Inflammatory macrophage treated with lipopolysaccharide for 1 hour (primary cell): ENCODE data around the gene SH3PXD2B.
A peak's percentile ranks its signal among the peaks of the same experiment; 100 is the strongest.

ENCODE experiments used
- DNase-seq, 2 donors: peaks; one replicate each; pipeline ENCODE4 v3.0.0-alpha.2; 2020 to 2022

Gene SH3PXD2B

DNA sequence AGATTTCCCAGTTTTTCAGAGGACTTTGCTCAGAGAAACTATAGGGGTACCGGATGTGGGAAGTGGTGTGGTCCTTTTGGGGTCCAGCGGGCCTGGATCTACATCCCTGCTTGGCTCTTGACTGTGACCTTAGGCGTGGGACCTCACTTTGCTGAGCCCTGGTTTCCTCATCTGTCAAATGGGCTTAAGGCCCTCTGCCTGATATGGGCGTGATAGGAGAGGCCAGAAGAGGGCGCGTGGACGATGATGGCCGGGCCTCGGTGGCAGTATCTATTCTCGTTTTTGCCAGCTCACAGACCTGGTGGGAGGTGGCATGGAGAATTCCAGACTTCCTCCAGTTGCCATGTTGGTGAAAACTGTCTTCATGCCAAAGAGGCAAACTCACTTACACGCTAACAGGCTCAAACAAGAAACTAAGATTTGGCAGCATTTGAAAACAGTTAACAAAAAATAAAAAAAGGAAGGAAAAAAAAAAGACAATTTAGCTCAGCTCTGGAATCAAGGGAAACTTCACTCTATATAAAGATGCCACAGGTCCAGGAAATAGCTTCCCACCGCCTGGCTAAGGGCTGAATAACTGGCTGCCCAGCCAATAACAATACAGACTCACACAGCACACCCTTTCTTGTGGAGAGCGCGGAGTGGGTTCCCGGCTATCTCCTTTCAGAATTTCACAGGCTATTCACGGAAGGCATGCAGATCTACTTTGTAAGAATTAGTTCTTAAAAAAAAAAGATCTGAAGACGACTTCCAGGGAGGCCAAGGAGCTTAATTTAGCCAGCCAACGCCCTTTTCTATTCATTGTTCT is 1.7 kb downstream of the SH3PXD2B start:
- no peak for DNase-seq

DNA sequence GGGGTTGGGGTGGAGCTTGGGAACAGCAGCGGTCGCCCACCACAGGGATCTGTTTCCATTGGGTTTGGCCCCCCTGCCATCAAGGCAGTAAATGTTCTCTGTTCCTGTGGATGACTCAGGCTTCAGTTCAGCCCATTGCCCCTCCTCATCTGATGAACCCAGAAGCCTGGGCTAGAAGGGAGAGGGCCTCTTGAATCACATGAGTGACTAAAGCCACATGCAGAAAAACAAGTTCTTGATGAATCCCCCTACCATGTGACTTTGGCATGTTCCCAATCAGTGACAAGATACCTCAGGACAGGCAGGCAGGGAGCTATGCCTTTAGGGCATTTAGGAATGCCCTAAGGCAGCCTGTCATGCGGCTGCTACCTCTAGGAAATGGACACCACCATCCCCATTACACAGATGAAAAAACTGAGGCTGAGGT is 2.5 kb downstream of the SH3PXD2B start:
- no peak for DNase-seq

DNA sequence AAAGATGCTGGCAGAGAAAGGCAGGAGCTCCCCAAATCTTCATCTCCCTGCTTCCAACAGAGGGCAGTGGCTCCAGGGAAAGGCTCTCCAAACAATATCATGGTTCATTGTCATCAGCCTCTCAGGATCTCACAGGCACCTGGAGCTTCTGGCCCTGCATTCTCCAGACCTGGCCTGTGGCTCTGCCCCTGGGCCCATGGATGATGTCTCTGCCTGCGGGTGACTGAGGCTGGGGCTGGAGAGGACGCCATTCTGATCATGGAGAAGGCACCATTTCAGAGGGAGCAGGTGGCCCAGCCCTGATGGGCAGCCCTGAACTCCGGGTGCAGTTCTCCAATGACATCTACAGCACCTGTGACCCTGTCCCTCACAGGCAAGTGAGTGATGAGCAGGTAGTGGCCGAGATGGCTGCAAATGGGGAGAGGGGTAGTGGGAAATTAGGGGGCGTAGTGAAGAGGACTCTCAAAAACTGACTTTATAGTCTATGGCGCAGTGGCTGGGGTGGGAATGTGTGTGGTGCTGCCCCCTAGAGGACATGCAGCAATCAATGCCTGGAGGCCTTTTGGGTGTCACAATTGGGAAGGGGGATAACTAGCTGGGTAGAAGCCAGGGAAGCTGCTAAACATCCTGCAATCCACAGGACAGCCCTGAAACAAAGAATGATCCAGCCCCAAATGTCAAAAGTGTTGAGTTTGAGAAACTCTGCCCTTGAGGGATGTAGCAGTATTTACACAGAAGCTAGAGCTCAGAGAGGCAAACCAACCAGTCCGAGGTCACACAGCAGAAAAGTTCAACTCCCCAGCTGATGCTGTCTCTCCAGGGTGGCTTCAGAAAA is 3.2 kb downstream of the SH3PXD2B start:
- DNase-seq: peak in 1 of 2 donors; percentile 66

DNA sequence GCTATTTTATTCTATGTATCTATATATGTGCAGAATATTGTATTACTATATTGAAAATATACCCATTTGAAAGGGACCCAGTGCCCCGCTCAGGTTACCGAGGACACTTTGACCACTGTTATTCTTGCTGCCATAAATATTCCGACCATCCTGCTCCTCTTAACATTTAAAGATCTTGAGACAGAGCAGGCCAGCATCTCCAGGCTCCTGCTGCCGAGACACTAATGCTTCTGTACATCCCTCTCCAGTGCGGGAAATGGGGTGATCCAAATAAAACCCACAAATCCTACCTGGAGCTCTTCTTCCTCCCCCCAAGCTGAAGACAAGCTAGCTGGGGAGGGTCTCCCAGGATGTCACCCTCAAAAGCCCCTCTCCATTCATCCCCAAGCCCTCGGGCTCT is 3.9 kb downstream of the SH3PXD2B start:
- no peak for DNase-seq

DNA sequence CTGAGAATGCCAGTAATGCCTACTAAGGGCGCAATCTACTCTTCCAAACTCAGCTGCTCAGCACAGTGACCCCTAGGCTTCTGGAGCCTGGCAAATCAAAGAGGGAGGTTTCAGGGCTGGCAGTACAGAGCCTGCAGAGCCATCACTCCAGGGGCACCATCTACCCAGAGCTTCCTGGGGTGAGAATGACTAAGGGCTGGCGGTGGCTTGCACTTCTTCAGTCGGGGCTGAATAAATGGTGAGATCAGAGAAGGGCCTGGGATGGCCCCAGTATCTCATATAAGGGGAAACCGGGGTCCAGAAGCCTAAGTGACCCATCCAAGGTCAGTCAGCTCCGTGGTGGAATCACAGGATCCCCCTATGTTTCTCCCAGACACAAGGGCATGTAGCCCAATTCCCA is 5.3 kb downstream of the SH3PXD2B start:
- no peak for DNase-seq

DNA sequence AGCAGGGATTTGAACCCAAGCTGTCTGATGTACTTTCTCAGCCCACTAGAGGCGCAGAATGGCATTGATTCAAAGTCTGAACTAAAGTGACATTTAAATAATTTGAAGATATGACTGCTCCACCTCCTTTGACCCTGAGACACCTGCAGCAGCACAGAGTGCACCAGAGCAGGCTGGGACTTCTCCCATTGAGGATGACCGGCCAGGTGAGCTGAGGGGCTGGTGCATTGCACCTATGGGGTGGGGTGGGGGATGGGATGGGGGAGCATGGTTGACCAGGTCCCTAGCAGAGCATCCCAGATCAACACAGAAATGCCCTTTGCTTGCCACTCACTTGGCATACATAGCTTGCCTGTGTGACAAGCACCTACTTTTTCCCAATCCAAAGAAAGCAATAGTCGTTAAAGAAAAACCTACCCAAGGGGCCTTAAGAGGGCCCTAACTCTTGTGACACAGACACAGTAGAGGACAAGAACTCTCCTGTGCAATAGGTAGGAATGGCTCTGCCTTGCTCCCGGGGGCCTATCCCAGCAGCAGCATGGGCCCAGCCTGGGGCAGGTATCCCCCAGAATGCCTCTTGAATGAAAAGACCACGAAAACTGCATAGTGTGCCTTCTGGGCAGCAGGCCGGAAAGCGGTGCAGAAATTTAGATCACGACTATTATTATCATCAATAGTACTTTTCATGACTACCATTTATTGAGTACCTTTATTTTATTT is 6.5 kb downstream of the SH3PXD2B start:
- no peak for DNase-seq

DNA sequence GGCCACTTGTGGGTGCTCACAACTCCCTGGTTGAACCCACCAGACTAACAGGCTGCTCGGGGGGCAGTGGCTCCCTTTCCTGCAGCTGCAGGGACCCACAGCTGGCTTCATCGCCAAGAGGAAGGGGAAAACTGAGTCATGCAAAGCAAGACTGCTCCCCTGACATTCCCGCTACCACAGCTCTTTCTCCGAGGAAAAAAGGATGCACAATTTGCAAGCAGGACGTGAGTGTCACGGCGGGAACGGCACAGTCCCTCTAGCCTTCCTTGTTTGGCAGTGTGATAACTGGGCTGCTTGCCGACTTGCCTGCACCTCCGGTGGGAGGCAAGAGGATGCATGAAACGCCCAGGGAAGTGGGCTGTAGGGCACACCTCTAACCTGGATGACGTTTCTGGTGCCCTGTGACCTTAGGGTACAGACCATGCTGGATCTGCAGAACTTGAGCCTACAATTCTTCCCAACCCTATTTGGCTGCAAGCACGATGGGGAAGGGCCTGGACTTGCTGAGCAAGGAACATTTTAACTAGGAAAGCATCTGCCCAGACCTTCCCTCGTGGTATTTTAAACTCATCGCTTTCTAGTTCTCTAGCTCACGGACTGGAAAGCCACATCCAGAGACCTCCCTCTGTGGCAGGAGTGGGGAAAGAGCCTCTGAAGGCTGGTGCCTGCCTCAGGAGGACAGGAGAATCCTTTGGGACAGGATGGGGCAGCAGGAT is 7.8 kb downstream of the SH3PXD2B start:
- no peak for DNase-seq

DNA sequence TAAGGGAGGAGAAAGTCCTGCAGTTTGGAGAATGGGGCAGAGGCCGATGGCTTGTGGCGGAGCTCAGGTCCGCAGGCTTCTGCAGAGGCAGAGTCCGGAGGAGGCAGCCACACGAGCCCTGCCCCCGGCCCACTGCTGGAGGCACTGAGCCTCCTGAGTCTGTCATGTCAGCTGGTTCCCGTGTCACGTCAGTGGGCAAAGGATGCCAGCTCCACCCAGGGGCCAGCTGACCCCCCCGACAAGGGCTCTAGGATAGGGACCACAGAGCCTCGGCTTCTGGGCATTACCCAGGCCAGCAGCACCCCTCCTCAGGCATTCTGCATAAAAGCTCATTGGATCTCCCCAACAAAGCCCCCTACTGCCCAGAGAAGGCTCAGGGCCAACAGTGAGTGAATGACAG is 8.5 kb downstream of the SH3PXD2B start:
- no peak for DNase-seq

DNA sequence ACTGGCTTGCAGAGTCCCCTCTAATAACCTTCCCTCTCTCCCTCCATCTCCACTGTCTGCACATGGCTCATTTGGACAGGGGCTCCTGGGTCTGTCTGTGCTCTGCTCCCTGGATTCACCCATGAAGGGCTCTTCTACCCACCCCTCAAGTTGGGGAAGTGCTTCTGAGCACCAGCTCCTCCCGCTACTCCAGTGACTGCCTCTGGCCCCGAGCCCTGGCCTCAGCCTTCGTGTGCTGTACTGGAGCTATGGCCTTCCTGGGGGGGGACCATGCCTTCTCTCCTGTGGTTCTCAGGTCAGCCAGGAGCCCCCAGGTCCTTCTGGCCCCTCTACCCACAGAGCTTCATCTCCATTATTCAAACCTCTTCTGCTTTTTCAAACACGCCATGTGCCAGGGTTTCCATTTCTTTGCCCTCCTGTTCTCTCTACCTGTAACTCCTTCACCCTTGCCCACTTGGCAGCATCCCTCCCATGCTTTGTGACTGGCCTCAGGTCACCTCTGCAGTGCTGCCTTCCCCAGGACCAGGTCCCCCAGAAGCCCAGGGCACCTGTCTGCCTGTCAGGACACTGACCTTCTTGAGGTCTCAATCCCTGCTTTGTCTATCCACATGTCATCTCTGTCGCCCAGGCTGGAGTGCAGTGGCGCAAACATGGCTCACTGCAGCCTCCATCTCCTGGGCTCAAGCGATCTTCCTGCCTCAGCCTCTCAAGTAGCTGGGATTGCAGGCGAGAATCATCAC is 9.5 kb downstream of the SH3PXD2B start:
- no peak for DNase-seq

DNA sequence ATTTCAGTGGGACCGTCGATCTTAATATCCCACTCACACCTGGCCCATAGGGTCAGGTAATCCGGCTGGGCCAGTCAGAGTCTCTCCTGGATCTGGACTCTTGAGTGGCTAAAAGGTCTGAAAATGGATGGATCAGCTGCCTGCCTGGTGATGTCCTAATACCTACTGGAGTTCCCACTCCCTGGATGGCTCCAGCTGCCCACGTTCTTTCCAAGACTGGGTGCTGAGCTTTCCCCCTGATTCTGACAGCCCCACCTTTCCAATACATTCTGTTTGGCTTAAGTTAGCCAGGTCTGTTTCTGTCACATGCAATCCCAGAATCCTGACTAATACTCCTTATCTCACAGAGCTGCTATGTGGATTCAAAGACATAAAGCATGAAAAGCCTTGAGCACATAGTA is 10.2 kb downstream of the SH3PXD2B start:
- DNase-seq: no peak

DNA sequence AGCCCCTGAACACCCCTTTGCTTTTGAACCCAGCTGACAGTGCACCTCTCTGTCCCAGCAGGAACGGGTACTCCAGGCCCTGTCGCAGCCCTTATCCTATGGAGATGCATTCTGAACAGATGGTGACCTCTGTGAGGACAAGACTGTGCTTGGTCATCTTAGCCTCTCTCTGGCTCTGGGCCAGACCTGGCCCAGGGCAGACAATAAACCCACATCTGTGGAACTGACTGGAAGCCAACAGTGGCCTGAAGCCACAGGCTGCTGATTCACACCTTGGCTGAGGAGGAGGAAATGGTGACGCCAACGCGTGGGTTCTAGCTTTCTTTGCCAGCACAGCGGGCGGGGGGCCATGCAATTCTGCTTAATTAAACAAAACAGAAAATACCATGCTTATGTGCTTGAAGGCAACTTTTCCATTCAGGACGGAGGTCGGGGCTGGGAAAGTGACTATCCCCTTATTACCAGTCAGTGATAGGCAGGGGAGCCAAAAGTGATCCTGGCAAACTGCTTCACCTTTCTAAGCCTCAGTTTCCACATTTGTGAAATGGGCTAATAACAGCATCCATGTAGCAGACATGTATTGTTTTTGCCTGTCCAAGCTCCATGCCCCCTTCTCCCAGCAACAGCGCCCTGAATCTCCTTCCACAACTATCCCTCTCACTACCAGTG is 10.8 kb downstream of the SH3PXD2B start:
- DNase-seq: peak; percentile 57 to 73

DNA sequence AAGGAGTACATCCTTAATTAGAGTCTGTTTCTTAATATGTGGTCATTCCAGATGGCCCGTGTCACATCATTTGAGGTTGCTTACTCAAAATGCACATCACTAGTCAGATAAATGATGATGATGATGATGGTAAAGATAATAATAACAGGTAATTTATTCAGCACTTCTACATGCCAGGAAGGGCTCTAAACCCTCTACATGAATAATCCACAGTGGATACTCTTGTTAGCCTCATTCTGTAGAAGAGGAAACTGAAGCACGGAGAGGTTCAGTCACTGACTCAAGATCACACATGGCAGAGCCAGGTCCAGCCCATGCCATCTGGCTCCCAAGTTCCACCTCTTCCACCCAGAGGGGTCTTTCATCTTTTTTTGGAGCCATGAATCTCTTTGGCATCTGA is 11.7 kb downstream of the SH3PXD2B start:
- no peak for DNase-seq

DNA sequence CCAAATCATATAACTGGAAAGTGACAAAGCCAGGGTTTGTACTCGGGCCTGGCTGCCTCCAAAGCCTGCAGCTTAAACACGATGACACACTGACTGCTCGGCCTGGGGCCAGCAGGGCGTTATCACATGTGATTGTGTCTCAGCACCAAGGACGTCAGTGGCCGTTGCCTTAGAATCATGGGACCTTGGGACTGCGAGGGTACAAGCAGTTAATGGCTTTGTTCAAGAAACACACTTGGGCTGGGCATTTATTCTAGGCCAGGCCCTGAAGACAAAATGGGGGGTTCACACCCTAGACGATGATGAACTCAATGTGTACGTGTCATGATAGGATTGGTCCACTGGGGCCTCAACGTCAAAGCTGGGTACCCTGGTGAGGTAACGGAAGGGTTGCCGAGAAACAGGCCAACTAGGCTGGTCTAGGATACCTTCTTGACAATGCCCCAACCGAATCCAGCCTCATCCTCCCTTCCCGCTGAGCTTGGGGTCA is 13.0 kb downstream of the SH3PXD2B start:
- no peak for DNase-seq

DNA sequence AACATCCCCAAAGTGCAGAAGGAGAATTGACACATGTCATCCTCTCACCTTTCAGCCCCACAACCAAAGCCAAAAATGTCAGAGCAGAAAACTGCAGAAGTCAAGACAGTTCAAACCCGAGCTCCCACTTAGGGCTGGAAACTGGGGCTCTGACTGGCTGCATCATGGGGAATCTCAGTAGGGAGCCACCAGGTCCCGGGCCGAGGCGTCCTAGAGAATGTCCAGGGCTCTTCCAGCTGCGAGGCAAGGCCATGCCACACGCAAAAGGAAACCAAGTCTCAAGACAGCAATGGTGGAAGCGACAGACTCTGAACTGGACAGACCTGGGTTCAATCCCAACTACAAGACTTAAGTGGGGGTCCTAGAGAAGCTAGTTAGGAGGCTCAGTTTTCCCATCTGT is 13.8 kb downstream of the SH3PXD2B start:
- no peak for DNase-seq

DNA sequence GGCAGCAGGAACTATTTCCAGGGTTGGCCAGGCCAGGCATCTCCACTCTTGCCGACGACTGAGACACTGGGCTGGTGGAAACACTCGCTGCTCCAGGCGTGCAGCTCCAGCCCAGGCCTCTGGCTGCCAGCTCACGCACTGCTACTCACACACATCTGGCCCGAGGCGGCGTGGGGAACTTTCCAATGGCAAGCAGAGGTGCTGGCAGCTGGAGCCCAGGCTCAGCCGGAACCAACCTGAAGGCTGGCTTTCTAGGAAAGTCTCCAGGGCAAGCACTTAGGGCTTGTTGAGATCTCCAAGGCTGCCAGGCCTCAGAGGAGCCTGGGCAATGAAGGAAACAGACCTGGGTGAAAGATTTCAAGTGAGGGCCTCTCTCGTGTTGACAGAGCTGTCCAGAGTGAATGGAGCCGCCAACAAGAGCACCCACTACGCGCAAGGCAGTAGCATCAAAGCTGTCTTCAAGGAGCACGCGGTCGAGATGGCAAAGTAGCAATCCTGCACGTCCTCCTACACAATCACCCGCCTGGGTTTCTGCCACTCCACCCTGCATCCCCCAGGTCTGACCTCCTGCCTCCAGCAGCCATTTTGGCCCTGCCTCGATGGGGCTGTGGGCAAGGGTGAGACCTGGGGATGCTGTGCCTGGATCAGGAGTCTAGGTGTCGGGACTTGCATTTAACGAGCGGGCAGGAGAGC is 14.4 kb downstream of the SH3PXD2B start:
- DNase-seq: no peak

DNA sequence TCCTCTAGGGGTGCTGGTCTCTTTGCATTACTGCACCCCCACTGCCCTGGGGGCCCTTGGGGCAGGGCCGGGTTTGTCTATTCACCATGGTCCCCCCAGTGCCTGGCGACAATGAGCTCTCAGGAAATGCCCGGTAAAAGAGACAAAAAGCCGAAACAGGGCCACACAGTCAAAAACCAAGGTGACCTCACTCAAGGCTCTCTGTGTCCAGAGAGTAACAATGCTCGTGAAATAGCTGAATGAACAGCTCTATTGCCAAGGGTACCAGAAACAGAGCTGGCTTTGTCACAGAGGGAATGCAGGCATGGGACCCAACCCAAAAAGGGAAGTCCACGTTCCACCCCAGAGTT is 16.0 kb downstream of the SH3PXD2B start:
- DNase-seq: peak in 1 of 2 donors; percentile 64

DNA sequence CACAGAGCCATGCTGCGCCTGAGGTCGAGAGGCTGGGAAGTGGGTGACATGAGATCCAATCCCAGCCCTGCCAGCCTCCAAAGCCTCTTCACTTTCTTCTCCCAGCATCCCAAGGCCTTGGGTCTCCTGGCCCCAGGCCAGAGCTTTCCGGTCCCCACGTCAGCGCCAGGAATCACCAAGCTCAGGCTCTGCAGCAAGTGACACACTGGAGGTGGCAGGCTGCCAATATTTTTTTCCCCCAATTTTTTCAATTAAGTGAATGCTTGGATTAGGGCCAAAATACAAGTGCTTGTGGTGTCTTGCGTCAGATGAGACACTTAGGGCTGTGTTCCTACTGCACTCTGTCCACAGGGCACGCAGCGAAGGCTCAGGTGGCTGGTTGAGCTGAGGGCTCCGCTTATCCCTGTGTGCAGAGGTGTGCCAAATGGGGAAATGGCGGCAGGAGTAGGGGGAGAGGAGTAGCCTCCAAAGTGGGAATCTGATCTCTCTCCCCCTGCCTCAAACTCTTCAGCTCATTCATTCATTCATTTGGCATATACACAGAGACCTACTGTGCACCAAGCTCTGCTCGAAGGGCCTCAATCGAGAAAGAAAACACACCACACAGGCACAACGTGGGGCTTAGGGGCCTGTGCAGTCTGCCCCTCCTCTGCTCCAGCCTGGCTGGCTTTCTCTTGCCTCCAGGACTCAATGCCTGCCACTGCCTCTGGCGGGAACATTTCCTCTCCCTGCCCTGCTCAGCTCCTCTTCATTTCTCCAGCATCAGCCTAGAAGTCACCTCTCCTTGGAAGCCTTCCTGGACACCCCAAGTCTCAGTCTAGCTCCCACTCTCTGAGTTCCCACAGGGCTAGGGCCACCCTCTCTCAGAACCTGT is 16.6 kb downstream of the SH3PXD2B start:
- DNase-seq: no peak

DNA sequence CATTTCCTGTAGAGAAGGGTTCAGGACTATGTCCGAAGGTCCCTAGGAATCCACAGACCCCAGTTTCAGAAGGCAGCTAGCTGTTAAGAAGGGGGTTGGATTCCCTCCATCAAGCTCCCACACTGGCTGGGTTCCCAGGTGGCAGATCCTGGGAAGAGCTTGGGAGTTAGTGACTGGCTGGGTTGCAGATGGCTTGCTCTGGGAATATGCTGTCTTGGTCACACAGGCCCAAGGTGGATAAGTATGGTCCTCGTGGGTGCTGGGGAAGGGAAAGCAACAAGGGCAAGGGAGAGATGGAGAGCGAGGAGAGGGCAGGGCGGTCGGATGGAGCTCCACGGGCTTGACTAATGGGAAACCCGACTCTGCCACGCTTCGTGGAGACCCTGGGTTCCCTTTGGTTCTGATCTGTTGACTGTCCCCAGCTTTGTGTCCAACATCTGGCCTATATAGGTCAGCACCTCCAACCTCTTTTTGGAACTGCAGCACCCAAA is 17.4 kb downstream of the SH3PXD2B start:
- DNase-seq: no peak

DNA sequence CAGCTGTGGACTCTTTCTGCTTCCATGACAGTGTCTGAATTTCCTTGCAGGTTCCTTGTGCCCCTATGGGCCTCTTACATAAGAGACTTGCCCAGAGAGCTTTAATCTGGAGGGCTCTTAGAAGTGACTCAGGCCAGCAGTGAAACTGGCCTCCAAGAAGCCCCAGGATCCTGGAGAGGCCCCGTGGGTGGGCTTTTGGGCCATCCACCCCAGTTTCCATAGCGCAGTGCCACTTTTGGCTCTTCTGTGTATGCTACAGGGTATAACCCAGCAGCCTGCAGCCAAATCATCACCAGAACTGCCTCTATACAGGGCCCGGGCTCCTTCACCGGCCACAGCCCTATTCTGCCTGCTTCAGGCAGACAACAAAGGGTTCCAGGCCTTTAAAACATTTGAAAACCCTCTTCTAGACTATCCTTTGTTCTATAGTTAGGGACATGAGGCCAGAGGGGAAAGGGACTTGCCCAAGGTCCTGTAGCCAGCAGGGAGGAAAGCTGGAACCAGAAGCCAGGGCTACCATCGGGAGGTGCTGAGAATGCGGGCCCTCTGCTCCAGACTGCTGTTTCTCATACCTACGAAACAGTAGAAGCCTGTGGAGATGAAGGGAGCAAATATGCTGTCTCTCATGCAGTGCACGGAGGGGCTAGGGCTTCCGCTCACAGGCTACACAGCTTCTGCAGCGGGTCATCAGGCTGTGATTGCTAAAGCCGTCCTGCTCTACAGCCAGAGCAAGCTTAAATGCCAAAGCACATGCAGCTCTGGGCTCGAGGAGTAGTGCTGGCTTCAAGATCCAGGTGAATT is 18.0 kb downstream of the SH3PXD2B start:
- no peak for DNase-seq
